GM12872 (cell line): ENCODE measurements around the gene MPZL1.

ENCODE experiments used
- CTCF ChIP-seq: IDR thresholded peaks from 3 replicates; pipeline ENCODE4 v1.5.1; 2011; ENCODE audit warnings: low read depth, mild to moderate bottlenecking, low read length, moderate library complexity; ENCODE audit not compliant: insufficient read depth

The MPZL1 gene

GRCh38 chr1:167825419-167826079 lies 103.8 kb downstream of the MPZL1 start:
- TF ChIP-seq CTCF: no peak

- no peak for TF ChIP-seq CTCF
Measured at GRCh38 chr1:167826127-167826526, 104.3 kb downstream of the MPZL1 start.

GRCh38 chr1:167829868-167830267 lies 108.1 kb downstream of the MPZL1 start:
- TF ChIP-seq CTCF: no peak

- no peak for TF ChIP-seq CTCF
Measured at GRCh38 chr1:167832693-167833092, 110.9 kb downstream of the MPZL1 start.

- TF ChIP-seq CTCF: no peak
Measured at GRCh38 chr1:167833904-167834303, 112.1 kb downstream of the MPZL1 start.

- no peak for TF ChIP-seq CTCF
Measured at GRCh38 chr1:167836197-167836596, 114.4 kb downstream of the MPZL1 start.

GRCh38 chr1:167837326-167837725 lies 115.5 kb downstream of the MPZL1 start:
- TF ChIP-seq CTCF: no peak
